ENCODE results near the gene DHRSX.

DNA sequence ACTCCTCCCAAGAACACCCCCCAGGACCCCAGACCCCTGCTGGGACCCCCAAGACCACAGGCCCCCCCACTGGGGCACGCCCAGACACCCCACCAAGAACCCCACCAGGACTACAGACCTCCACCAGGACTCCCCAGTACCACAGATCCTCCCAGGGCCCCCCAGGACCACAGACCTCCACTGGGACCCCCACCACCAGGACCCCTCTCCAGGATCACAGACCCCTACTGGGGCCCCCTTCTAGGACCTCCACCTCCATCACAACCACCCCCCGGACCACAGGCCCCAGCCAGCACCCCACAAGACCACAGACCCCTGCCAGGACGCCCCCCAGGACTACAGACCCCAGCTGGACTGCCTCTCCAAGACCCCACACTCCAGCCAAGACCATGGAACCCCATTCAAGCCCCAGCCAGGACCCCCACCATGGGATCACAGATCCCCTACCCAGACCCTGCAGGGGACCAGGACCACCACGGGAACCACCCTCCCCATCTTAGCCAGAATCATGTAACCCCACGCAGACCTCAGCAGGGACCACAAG is 855 bp upstream of the DHRSX start:
- TF ChIP-seq POLR2AphosphoS5 (IDR thresholded peaks at IDR 0.05) (no peak), POLR2A (IDR thresholded peaks at IDR 0.05) (no peak)
- TF ChIP-seq, protein P1, sequence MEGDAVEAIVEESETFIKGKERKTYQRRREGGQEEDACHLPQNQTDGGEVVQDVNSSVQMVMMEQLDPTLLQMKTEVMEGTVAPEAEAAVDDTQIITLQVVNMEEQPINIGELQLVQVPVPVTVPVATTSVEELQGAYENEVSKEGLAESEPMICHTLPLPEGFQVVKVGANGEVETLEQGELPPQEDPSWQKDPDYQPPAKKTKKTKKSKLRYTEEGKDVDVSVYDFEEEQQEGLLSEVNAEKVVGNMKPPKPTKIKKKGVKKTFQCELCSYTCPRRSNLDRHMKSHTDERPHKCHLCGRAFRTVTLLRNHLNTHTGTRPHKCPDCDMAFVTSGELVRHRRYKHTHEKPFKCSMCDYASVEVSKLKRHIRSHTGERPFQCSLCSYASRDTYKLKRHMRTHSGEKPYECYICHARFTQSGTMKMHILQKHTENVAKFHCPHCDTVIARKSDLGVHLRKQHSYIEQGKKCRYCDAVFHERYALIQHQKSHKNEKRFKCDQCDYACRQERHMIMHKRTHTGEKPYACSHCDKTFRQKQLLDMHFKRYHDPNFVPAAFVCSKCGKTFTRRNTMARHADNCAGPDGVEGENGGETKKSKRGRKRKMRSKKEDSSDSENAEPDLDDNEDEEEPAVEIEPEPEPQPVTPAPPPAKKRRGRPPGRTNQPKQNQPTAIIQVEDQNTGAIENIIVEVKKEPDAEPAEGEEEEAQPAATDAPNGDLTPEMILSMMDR (IDR thresholded peaks at IDR 0.05): no peak

Measured in breast epithelium (tissue), 3 donors.